ENCODE data around the gene SF3B6.
"Not testable (repeated sequence)": the region's sequence is repeated elsewhere in the genome, so short reads cannot be mapped to it uniquely, and the experiment has no call there.

The SF3B6 gene

DNA sequence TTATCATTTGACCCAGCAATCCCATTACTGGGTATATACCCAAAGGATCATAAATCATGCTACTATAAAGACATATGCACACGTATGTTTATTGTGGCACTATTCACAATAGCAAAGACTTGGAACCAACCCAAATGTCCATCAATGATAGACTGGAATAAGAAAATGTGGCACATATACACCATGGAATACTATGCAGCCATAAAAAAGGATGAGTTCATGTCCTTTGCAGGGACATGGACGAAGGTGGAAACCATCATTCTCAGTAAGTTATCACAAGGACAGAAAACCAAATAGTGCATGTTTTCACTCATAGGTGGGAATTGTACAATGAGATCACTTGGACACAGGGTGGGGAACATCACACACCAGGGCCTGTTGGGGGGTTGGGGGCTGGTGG lies 24.6 kb upstream of the SF3B6 start:
- not testable (repeated sequence) for H3K9ac ChIP-seq (ENCODE audit: low read length in 5 of 5); H3K4me3 ChIP-seq (ENCODE audit: low read depth in 1 of 5, low read length in 5 of 5); H3K27ac ChIP-seq (ENCODE audit: low read depth, low read length); H3K27me3 ChIP-seq (ENCODE audit: control insufficient read depth in 5 of 5, insufficient read depth in 4 of 5, low read length in 5 of 5); H3K4me1 ChIP-seq (ENCODE audit: control insufficient read depth in 5 of 5, insufficient read depth in 5 of 5, low read length in 5 of 5); H3K9me3 ChIP-seq (ENCODE audit: control insufficient read depth in 5 of 5, low read length in 5 of 5)
- H3K36me3 ChIP-seq (ENCODE audit: control insufficient read depth in 5 of 5, insufficient read depth in 5 of 5, low read length in 5 of 5), result peaks cover 4 to 24% (median 10%) of the 10 kb centered on the region in 5 donors

DNA sequence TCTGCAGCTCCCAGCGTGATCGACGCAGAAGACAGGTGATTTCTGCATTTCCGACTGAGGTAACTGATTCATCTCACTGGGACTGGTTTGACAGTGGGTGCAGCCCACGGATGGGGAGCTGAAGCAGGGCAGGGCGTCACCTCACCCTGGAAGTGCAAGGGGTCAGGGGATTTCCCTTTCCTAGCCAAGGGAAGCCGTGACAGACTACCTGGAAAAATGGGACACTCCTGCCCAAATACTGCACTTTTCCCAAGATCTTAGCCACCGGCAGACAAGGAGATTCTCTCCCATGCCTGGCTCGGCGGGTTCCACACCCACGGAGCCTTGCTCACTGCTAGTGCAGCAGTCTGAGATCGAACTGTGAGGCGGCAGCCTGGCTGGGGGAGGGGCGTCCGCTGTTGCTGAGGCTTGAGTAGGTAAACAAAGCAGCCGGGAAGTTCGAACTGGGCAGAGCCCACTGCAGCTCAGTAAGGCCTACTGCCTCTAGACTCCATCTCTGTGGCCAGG lies 19.1 kb upstream of the SF3B6 start:
- not testable (repeated sequence) for H3K27me3 ChIP-seq (ENCODE audit: control insufficient read depth in 5 of 5, insufficient read depth in 4 of 5, low read length in 5 of 5); H3K27ac ChIP-seq (ENCODE audit: low read depth, low read length); H3K4me3 ChIP-seq (ENCODE audit: low read depth in 1 of 5, low read length in 5 of 5); H3K9ac ChIP-seq (ENCODE audit: low read length in 5 of 5); H3K9me3 ChIP-seq (ENCODE audit: control insufficient read depth in 5 of 5, low read length in 5 of 5); H3K4me1 ChIP-seq (ENCODE audit: control insufficient read depth in 5 of 5, insufficient read depth in 5 of 5, low read length in 5 of 5)
- H3K36me3 ChIP-seq (ENCODE audit: control insufficient read depth in 5 of 5, insufficient read depth in 5 of 5, low read length in 5 of 5), result peaks cover 0 to 14% (median 9%) of the 10 kb centered on the region in 5 donors

DNA sequence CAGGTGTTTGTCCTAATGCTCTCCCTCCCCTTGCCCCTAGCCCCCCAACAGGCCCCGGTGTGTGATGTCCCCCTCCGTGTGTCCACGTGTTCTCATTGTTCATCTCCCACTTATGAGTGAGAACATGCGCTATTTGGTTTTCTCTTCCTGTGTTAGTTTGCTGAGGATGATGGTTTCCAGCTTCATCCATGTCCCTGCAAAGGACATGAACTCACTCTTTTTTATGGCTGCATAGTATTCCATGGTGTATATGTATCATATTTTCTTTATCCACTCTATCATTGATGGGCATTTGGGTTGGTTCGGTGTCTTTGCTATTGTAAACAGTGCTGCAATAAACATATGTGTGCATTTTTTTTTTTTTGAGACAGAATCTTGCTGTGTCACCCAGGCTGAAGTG lies 17.1 kb upstream of the SF3B6 start:
- H3K9ac ChIP-seq (ENCODE audit: low read length in 5 of 5); H3K27me3 ChIP-seq (ENCODE audit: control insufficient read depth in 5 of 5, insufficient read depth in 4 of 5, low read length in 5 of 5); H3K27ac ChIP-seq (ENCODE audit: low read depth, low read length); H3K9me3 ChIP-seq (ENCODE audit: control insufficient read depth in 5 of 5, low read length in 5 of 5); H3K4me3 ChIP-seq (ENCODE audit: low read depth in 1 of 5, low read length in 5 of 5); H3K4me1 ChIP-seq (ENCODE audit: control insufficient read depth in 5 of 5, insufficient read depth in 5 of 5, low read length in 5 of 5): not testable (repeated sequence)
- peaks cover 0 to 19% (median 9%) of the 10 kb centered on the region in 5 donors for H3K36me3 ChIP-seq (ENCODE audit: control insufficient read depth in 5 of 5, insufficient read depth in 5 of 5, low read length in 5 of 5)

DNA sequence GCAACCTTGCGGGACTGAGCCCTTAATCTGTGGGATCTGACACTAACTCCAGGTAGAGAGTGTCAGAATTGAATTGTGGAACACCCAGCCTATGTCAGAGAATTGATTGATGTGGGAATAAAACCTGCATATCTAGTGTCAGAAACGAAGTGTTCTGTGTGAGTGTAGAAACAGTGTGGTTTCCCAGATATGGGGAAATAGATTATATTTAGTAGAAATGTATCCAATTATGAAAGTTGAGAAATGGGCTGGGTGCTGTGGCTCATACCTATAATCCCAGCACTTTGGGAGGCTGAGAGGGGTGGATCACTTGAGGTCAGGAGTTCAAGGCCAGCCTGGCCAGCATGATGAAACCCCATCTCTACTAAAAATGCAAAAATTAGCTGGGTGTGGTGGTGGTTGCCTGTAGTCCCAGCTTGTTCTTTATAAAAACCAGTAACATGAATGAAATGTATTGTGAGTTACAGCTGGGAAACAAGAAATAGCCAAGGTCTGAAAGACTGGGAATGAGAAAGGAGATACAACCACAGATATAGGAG lies 12.8 kb upstream of the SF3B6 start:
- Histone ChIP-seq H3K4me3 (ENCODE audit: low read depth in 1 of 5, low read length in 5 of 5) (no peak overlapping the region), H3K27me3 (ENCODE audit: control insufficient read depth in 5 of 5, insufficient read depth in 4 of 5, low read length in 5 of 5) (no peaks in the 10 kb centered on the region), H3K36me3 (ENCODE audit: control insufficient read depth in 5 of 5, insufficient read depth in 5 of 5, low read length in 5 of 5) (peaks cover 0 to 11% (median 3%) of the 10 kb centered on the region in 5 donors), H3K27ac (ENCODE audit: low read depth, low read length) (no peak overlapping the region), H3K4me1 (ENCODE audit: control insufficient read depth in 5 of 5, insufficient read depth in 5 of 5, low read length in 5 of 5) (peaks cover 2 to 15% (median 11%) of the 10 kb centered on the region in 5 donors), H3K9ac (ENCODE audit: low read length in 5 of 5) (no peak overlapping the region), H3K9me3 (ENCODE audit: control insufficient read depth in 5 of 5, low read length in 5 of 5) (no peaks in the 10 kb centered on the region)

DNA sequence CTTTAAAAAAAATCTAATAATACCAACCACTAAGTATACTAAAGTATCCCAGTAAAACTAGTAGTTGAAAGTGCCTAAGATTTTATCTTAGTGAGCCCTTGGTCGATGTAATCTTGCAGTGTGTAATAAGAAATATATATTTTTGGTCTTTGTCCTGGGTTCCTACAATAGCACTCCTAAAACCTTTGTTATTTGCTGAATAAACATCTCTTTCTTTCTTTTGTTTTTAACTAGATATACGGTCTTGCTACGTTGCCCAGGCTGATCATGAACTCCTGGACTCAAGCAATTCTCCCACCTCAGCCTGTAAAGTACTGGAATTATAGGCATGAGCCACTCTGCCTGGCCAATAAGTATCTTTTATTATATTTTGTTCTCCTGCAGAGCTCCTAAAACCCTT lies 10.9 kb upstream of the SF3B6 start:
- Histone ChIP-seq H3K9ac (ENCODE audit: low read length in 5 of 5) (no peak overlapping the region), H3K9me3 (ENCODE audit: control insufficient read depth in 5 of 5, low read length in 5 of 5) (no peaks in the 10 kb centered on the region), H3K4me3 (ENCODE audit: low read depth in 1 of 5, low read length in 5 of 5) (no peak overlapping the region), H3K36me3 (ENCODE audit: control insufficient read depth in 5 of 5, insufficient read depth in 5 of 5, low read length in 5 of 5) (peaks cover 0 to 20% (median 11%) of the 10 kb centered on the region in 5 donors), H3K27me3 (ENCODE audit: control insufficient read depth in 5 of 5, insufficient read depth in 4 of 5, low read length in 5 of 5) (no peaks in the 10 kb centered on the region), H3K4me1 (ENCODE audit: control insufficient read depth in 5 of 5, insufficient read depth in 5 of 5, low read length in 5 of 5) (peaks cover 7 to 28% (median 20%) of the 10 kb centered on the region in 5 donors), H3K27ac (ENCODE audit: low read depth, low read length) (no peak overlapping the region)

DNA sequence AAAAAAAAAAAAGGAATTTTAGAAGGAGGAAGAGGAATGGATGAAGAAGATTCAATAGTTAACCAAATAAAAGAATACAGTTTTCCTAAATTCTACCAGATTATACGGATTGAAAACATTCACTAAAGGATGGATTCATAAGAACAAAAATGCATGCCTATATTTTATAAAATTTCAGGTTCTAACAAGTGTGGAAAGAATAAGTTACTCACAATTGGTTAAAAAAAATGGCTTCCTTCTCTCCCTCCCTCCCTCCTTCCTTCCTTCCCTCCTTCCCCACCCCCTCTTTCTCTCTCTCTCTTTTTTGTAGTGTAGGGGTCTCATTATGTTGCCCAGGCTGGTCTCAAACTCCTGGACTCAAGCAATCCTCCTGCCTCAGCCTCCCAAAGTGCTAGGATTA lies 10.1 kb upstream of the SF3B6 start:
- Histone ChIP-seq H3K4me3 (ENCODE audit: low read depth in 1 of 5, low read length in 5 of 5) (no peak overlapping the region), H3K9ac (ENCODE audit: low read length in 5 of 5) (no peak overlapping the region), H3K9me3 (ENCODE audit: control insufficient read depth in 5 of 5, low read length in 5 of 5) (no peaks in the 10 kb centered on the region), H3K36me3 (ENCODE audit: control insufficient read depth in 5 of 5, insufficient read depth in 5 of 5, low read length in 5 of 5) (peaks cover 0 to 27% (median 14%) of the 10 kb centered on the region in 5 donors), H3K4me1 (ENCODE audit: control insufficient read depth in 5 of 5, insufficient read depth in 5 of 5, low read length in 5 of 5) (peaks cover 7 to 28% (median 20%) of the 10 kb centered on the region in 5 donors), H3K27me3 (ENCODE audit: control insufficient read depth in 5 of 5, insufficient read depth in 4 of 5, low read length in 5 of 5) (no peaks in the 10 kb centered on the region), H3K27ac (ENCODE audit: low read depth, low read length) (no peak overlapping the region)

DNA sequence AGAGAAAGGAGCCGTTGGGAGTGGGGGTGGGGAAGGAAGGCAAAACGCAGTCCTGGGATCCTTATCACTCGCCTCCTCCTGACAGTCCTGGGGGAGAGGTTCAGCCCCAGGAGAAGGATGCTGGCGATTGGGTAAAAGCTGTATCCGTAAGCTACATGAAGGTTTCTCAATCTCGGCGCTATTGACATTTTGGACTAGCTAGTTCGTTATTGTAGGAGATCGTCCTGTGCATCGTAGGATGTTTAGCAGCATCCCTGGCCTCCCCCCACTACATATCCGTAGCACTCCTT lies 9.0 kb upstream of the SF3B6 start:
- no peaks in the 10 kb centered on the region for H3K27me3 ChIP-seq (ENCODE audit: control insufficient read depth in 5 of 5, insufficient read depth in 4 of 5, low read length in 5 of 5)
- peak overlapping the region; percentile 75 to 87 (median 79) for H3K4me3 ChIP-seq (ENCODE audit: low read depth in 1 of 5, low read length in 5 of 5)
- H3K9me3 ChIP-seq (ENCODE audit: control insufficient read depth in 5 of 5, low read length in 5 of 5), result no peaks in the 10 kb centered on the region
- H3K9ac ChIP-seq (ENCODE audit: low read length in 5 of 5), result peak overlapping the region; percentile 68 to 89 (median 84)
- peak overlapping the region; percentile 95 for H3K27ac ChIP-seq (ENCODE audit: low read depth, low read length)
- H3K36me3 ChIP-seq (ENCODE audit: control insufficient read depth in 5 of 5, insufficient read depth in 5 of 5, low read length in 5 of 5), result peaks cover 0 to 37% (median 23%) of the 10 kb centered on the region in 5 donors
- H3K4me1 ChIP-seq (ENCODE audit: control insufficient read depth in 5 of 5, insufficient read depth in 5 of 5, low read length in 5 of 5), result peaks cover 7 to 28% (median 20%) of the 10 kb centered on the region in 5 donors

DNA sequence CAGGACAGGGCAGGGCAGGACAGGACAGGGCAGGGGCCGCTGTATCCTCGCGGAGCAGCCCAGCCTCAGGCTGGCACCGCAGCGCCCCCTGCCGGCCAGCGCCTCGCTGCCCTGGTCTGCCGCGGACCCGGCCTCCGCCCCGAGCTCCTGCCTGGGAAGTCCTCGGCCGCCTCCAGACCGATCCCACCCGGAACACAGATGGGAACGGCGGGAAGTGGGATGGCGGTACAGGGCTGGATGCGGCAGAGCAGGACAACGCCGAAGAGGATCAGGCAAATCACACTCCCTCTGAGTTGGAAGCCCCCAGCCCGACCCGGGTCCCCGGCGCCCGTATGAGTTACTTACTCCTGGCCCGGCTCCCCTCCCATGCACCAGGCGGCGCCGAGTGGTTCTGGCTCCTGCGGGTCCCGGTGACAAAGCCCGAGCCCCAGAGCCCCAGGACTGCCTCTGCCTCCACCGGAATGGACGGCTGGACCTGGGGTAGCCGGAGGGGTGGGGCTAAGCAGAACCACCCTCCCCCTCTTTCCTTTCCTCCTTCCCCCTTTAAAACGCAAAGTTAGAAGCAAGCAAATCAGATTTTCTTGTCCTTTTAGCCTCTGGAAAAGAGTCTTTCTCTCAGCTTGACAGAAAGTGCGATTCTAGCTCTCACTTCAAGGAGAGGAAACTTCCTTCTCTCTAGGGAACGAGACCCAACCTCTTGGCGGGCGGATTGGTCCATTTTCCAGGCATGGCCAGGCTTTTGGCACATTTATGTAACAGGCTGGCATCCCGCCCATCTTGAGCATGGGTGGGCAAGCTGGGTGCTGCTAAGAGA lies 8.5 kb upstream of the SF3B6 start, which contains the start of gene TP53I3:
Gene TP53I3, minus strand, starts transcription at position 449 of the 814 bp plus-strand sequence. CDS start 508 bp downstream, outside the sequence.
- Histone ChIP-seq H3K9ac (ENCODE audit: low read length in 5 of 5) (peak within 1 kb of the TSS; percentile 68 to 89 (median 84)), H3K27me3 (ENCODE audit: control insufficient read depth in 5 of 5, insufficient read depth in 4 of 5, low read length in 5 of 5) (no peaks in the 10 kb centered on the region), H3K36me3 (ENCODE audit: control insufficient read depth in 5 of 5, insufficient read depth in 5 of 5, low read length in 5 of 5) (peaks cover 0 to 42% (median 26%) of the 10 kb centered on the region in 5 donors), H3K4me1 (ENCODE audit: control insufficient read depth in 5 of 5, insufficient read depth in 5 of 5, low read length in 5 of 5) (peaks cover 7 to 28% (median 20%) of the 10 kb centered on the region in 5 donors), H3K9me3 (ENCODE audit: control insufficient read depth in 5 of 5, low read length in 5 of 5) (no peaks in the 10 kb centered on the region), H3K27ac (ENCODE audit: low read depth, low read length) (peak within 1 kb of the TSS; percentile 95), H3K4me3 (ENCODE audit: low read depth in 1 of 5, low read length in 5 of 5) (peak within 1 kb of the TSS; percentile 75 to 87 (median 79))

DNA sequence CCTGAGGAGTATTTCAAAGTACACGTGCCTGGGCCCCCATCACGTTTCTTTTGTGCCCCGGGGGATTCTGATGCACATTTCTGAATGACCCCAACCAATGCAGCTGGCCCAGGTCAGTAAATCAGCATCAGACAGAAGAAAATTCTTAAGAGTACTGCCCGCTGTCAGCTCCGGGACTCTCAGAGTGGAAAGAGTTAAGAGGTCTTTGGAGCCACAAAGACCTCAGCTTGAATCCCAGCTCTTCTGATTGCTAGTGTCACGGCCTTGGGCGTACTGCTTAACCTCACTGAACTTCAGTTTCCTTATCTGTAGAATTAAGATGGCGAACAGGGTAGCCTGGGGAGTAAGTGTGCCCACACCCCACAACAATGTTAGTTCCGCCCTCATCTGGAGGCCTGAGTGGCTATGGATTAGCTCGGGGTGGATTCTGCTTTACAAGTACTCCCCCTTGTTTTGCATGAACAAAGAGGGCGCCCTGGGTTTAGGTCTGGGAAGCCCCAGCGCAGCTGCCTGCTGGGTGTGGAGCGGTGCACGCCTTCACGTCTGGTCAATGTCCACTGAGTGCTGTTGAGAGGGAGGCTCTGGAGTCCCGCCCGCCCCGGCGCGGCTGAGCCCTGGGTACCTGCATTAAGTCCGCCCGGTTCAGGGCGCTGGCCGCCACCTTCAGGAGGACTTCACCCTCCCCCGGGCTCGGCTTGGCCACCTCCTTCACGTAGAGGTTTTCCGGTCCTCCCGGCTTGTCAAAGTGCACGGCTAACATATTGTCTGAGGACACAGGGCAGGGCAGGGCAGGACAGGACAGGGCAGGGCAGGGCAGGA lies 7.7 kb upstream of the SF3B6 start:
- H3K9ac ChIP-seq (ENCODE audit: low read length in 5 of 5), result peak overlapping the region in 4 of 5 donors; percentile 11 to 89 (median 73)
- no peaks in the 10 kb centered on the region for H3K27me3 ChIP-seq (ENCODE audit: control insufficient read depth in 5 of 5, insufficient read depth in 4 of 5, low read length in 5 of 5)
- H3K27ac ChIP-seq (ENCODE audit: low read depth, low read length), result peak overlapping the region; percentile 95
- H3K4me1 ChIP-seq (ENCODE audit: control insufficient read depth in 5 of 5, insufficient read depth in 5 of 5, low read length in 5 of 5), result peaks cover 7 to 28% (median 20%) of the 10 kb centered on the region in 5 donors
- H3K9me3 ChIP-seq (ENCODE audit: control insufficient read depth in 5 of 5, low read length in 5 of 5), result no peaks in the 10 kb centered on the region
- peak overlapping the region; percentile 75 to 87 (median 77) for H3K4me3 ChIP-seq (ENCODE audit: low read depth in 1 of 5, low read length in 5 of 5)
- peaks cover 0 to 47% (median 31%) of the 10 kb centered on the region in 5 donors for H3K36me3 ChIP-seq (ENCODE audit: control insufficient read depth in 5 of 5, insufficient read depth in 5 of 5, low read length in 5 of 5)
